HK-2 (cell line): Measurements from ENCODE around the gene TPI1.

Source experiments
- DNase-seq: peaks from one replicate; pipeline ENCODE4 v3.0.0-alpha.2; 2018; ENCODE audit not compliant: unreplicated experiment

The TPI1 gene

GRCh38 chr12:6828781-6829535 is 38.4 kb upstream of the TPI1 start:
- peak; percentile 55 for DNase-seq

GRCh38 chr12:6829536-6830220 is 37.7 kb upstream of the TPI1 start:
- peak; percentile 52 for DNase-seq

GRCh38 chr12:6830286-6830890 is 36.9 kb upstream of the TPI1 start:
- no peak for DNase-seq

- no peak for DNase-seq
Measured at GRCh38 chr12:6830999-6831398, 36.3 kb upstream of the TPI1 start.

- DNase-seq, result no peak
Measured at GRCh38 chr12:6831450-6831995, 35.8 kb upstream of the TPI1 start.

GRCh38 chr12:6832125-6832524 is 35.2 kb upstream of the TPI1 start:
- DNase-seq, result no peak

GRCh38 chr12:6833189-6833890 is 34.0 kb upstream of the TPI1 start:
- DNase-seq, result no peak

GRCh38 chr12:6834254-6834653 is 33.1 kb upstream of the TPI1 start:
- DNase-seq, result no peak

GRCh38 chr12:6834873-6835272 is 32.5 kb upstream of the TPI1 start:
- no peak for DNase-seq

GRCh38 chr12:6836851-6837250 is 30.5 kb upstream of the TPI1 start:
- DNase-seq, result no peak

- no peak for DNase-seq
Measured at GRCh38 chr12:6837370-6838060, 29.8 kb upstream of the TPI1 start.

GRCh38 chr12:6838854-6839253 is 28.5 kb upstream of the TPI1 start:
- DNase-seq, result no peak

GRCh38 chr12:6839482-6840201 is 27.7 kb upstream of the TPI1 start:
- no peak for DNase-seq

- DNase-seq, result no peak
Measured at GRCh38 chr12:6840330-6840729, 27.0 kb upstream of the TPI1 start.

GRCh38 chr12:6840761-6841515 is 26.4 kb upstream of the TPI1 start, which contains the start of gene GNB3:
GNB3 (plus strand) TSS chr12:6840925; CDS start chr12:6841288, 363 bp downstream.
- no peak for DNase-seq

- DNase-seq, result no peak
Measured at GRCh38 chr12:6842075-6842474, 25.3 kb upstream of the TPI1 start.

- no peak for DNase-seq
Measured at GRCh38 chr12:6843118-6843902, 24.0 kb upstream of the TPI1 start.

- DNase-seq, result no peak
Measured at GRCh38 chr12:6845395-6845794, 21.9 kb upstream of the TPI1 start.

GRCh38 chr12:6846316-6846869 is 20.9 kb upstream of the TPI1 start:
- DNase-seq, result no peak
